ENCODE data around the gene GRM5.
A peak's percentile ranks its signal among the peaks of the same experiment; 100 is the strongest.

GRM5 gene

GRCh38 chr11:88810420-88811097, 255.2 kb downstream of the GRM5 start:
- H3K27me3 ChIP-seq (ENCODE audit: insufficient read depth, low read length), result no peaks in the 10 kb centered on the region

GRCh38 chr11:88809126-88809525, 256.7 kb downstream of the GRM5 start:
- Histone ChIP-seq H3K79me2 (ENCODE audit: control insufficient read depth, insufficient read depth, low read length, unreplicated experiment) (no peaks in the 10 kb centered on the region), H3K27me3 (ENCODE audit: insufficient read depth, low read length) (no peaks in the 10 kb centered on the region), H2AFZ (ENCODE audit: low read length, unreplicated experiment) (no peak overlapping the region), H3K4me1 (ENCODE audit: control insufficient read depth, insufficient read depth, low read length, unreplicated experiment) (no peaks in the 10 kb centered on the region), H3K36me3 (ENCODE audit: insufficient read depth, low read length) (no peaks in the 10 kb centered on the region), H3K27ac (ENCODE audit: low read depth, low read length) (no peak overlapping the region), H3K4me3 (ENCODE audit: low read depth, low read length) (no peak overlapping the region)

More at GRCh38 chr11:88810420-88811097, 255.2 kb downstream of the GRM5 start:
- H2AFZ ChIP-seq (ENCODE audit: low read length, unreplicated experiment), result no peak overlapping the region
- H3K4me3 ChIP-seq (ENCODE audit: low read depth, low read length), result no peak overlapping the region
- no peaks in the 10 kb centered on the region for H3K36me3 ChIP-seq (ENCODE audit: insufficient read depth, low read length)
- H3K79me2 ChIP-seq (ENCODE audit: control insufficient read depth, insufficient read depth, low read length, unreplicated experiment), result no peaks in the 10 kb centered on the region
- H3K4me1 ChIP-seq (ENCODE audit: control insufficient read depth, insufficient read depth, low read length, unreplicated experiment), result no peaks in the 10 kb centered on the region
- H3K27ac ChIP-seq (ENCODE audit: low read depth, low read length), result no peak overlapping the region

GRCh38 chr11:88807349-88807748, 258.4 kb downstream of the GRM5 start:
- Histone ChIP-seq H2AFZ (ENCODE audit: low read length, unreplicated experiment) (no peak overlapping the region), H3K27ac (ENCODE audit: low read depth, low read length) (no peak overlapping the region)

GRCh38 chr11:88806410-88806809, 259.4 kb downstream of the GRM5 start:
- Histone ChIP-seq H3K4me3 (ENCODE audit: low read depth, low read length) (no peak overlapping the region), H3K27me3 (ENCODE audit: insufficient read depth, low read length) (no peaks in the 10 kb centered on the region), H3K79me2 (ENCODE audit: control insufficient read depth, insufficient read depth, low read length, unreplicated experiment) (no peaks in the 10 kb centered on the region), H3K4me1 (ENCODE audit: control insufficient read depth, insufficient read depth, low read length, unreplicated experiment) (no peaks in the 10 kb centered on the region), H3K36me3 (ENCODE audit: insufficient read depth, low read length) (no peaks in the 10 kb centered on the region), H3K27ac (ENCODE audit: low read depth, low read length) (no peak overlapping the region), H2AFZ (ENCODE audit: low read length, unreplicated experiment) (no peak overlapping the region)

More at GRCh38 chr11:88807349-88807748, 258.4 kb downstream of the GRM5 start:
- Histone ChIP-seq H3K4me3 (ENCODE audit: low read depth, low read length) (no peak overlapping the region), H3K79me2 (ENCODE audit: control insufficient read depth, insufficient read depth, low read length, unreplicated experiment) (no peaks in the 10 kb centered on the region), H3K36me3 (ENCODE audit: insufficient read depth, low read length) (no peaks in the 10 kb centered on the region), H3K27me3 (ENCODE audit: insufficient read depth, low read length) (no peaks in the 10 kb centered on the region), H3K4me1 (ENCODE audit: control insufficient read depth, insufficient read depth, low read length, unreplicated experiment) (no peaks in the 10 kb centered on the region)

GRCh38 chr11:88801484-88802123, 264.2 kb downstream of the GRM5 start:
- Histone ChIP-seq H3K79me2 (ENCODE audit: control insufficient read depth, insufficient read depth, low read length, unreplicated experiment) (no peaks in the 10 kb centered on the region), H3K27ac (ENCODE audit: low read depth, low read length) (no peak overlapping the region), H2AFZ (ENCODE audit: low read length, unreplicated experiment) (no peak overlapping the region), H3K4me3 (ENCODE audit: low read depth, low read length) (no peak overlapping the region), H3K4me1 (ENCODE audit: control insufficient read depth, insufficient read depth, low read length, unreplicated experiment) (no peaks in the 10 kb centered on the region), H3K27me3 (ENCODE audit: insufficient read depth, low read length) (no peaks in the 10 kb centered on the region), H3K36me3 (ENCODE audit: insufficient read depth, low read length) (no peaks in the 10 kb centered on the region)

GRCh38 chr11:88799771-88800500, 265.8 kb downstream of the GRM5 start:
- no peaks in the 10 kb centered on the region for H3K27me3 ChIP-seq (ENCODE audit: insufficient read depth, low read length)
- no peak overlapping the region for H3K4me3 ChIP-seq (ENCODE audit: low read depth, low read length)
- no peak overlapping the region for H2AFZ ChIP-seq (ENCODE audit: low read length, unreplicated experiment)
- H3K4me1 ChIP-seq (ENCODE audit: control insufficient read depth, insufficient read depth, low read length, unreplicated experiment), result no peaks in the 10 kb centered on the region
- no peak overlapping the region for H3K27ac ChIP-seq (ENCODE audit: low read depth, low read length)
- H3K36me3 ChIP-seq (ENCODE audit: insufficient read depth, low read length), result no peaks in the 10 kb centered on the region
- no peaks in the 10 kb centered on the region for H3K79me2 ChIP-seq (ENCODE audit: control insufficient read depth, insufficient read depth, low read length, unreplicated experiment)

- no peak overlapping the region for H3K27ac ChIP-seq (ENCODE audit: low read depth, low read length)
- no peak overlapping the region for H2AFZ ChIP-seq (ENCODE audit: low read length, unreplicated experiment)
- no peaks in the 10 kb centered on the region for H3K27me3 ChIP-seq (ENCODE audit: insufficient read depth, low read length)
- H3K36me3 ChIP-seq (ENCODE audit: insufficient read depth, low read length), result no peaks in the 10 kb centered on the region
- H3K4me1 ChIP-seq (ENCODE audit: control insufficient read depth, insufficient read depth, low read length, unreplicated experiment), result no peaks in the 10 kb centered on the region
- no peak overlapping the region for H3K4me3 ChIP-seq (ENCODE audit: low read depth, low read length)
- no peaks in the 10 kb centered on the region for H3K79me2 ChIP-seq (ENCODE audit: control insufficient read depth, insufficient read depth, low read length, unreplicated experiment)
Measured at GRCh38 chr11:88790182-88790581, 275.6 kb downstream of the GRM5 start.

GRCh38 chr11:88779577-88779976, 286.2 kb downstream of the GRM5 start:
- no peak overlapping the region for H3K4me3 ChIP-seq (ENCODE audit: low read depth, low read length)
- H3K4me1 ChIP-seq (ENCODE audit: control insufficient read depth, insufficient read depth, low read length, unreplicated experiment), result peaks cover 6% of the 10 kb centered on the region
- H3K27me3 ChIP-seq (ENCODE audit: insufficient read depth, low read length), result 0 out of 2 replicates have a peak, but pooled peaks cover 3% of the 10 kb centered on the region
- no peaks in the 10 kb centered on the region for H3K79me2 ChIP-seq (ENCODE audit: control insufficient read depth, insufficient read depth, low read length, unreplicated experiment)
- peak overlapping the region; percentile 65 for H3K27ac ChIP-seq (ENCODE audit: low read depth, low read length)
- no peaks in the 10 kb centered on the region for H3K36me3 ChIP-seq (ENCODE audit: insufficient read depth, low read length)
- no peak overlapping the region for H2AFZ ChIP-seq (ENCODE audit: low read length, unreplicated experiment)

- H3K4me1 ChIP-seq (ENCODE audit: control insufficient read depth, insufficient read depth, low read length, unreplicated experiment), result no peaks in the 10 kb centered on the region
- no peaks in the 10 kb centered on the region for H3K27me3 ChIP-seq (ENCODE audit: insufficient read depth, low read length)
- H3K4me3 ChIP-seq (ENCODE audit: low read depth, low read length), result no peak overlapping the region
- H2AFZ ChIP-seq (ENCODE audit: low read length, unreplicated experiment), result no peak overlapping the region
- H3K79me2 ChIP-seq (ENCODE audit: control insufficient read depth, insufficient read depth, low read length, unreplicated experiment), result no peaks in the 10 kb centered on the region
- H3K36me3 ChIP-seq (ENCODE audit: insufficient read depth, low read length), result no peaks in the 10 kb centered on the region
- H3K27ac ChIP-seq (ENCODE audit: low read depth, low read length), result no peak overlapping the region
Measured at GRCh38 chr11:88770475-88771079, 295.2 kb downstream of the GRM5 start.

- no peak overlapping the region for H3K4me3 ChIP-seq (ENCODE audit: low read depth, low read length)
- 0 out of 2 replicates have a peak, but pooled peaks cover 2% of the 10 kb centered on the region for H3K27me3 ChIP-seq (ENCODE audit: insufficient read depth, low read length)
- no peaks in the 10 kb centered on the region for H3K79me2 ChIP-seq (ENCODE audit: control insufficient read depth, insufficient read depth, low read length, unreplicated experiment)
- no peak overlapping the region for H2AFZ ChIP-seq (ENCODE audit: low read length, unreplicated experiment)
- H3K4me1 ChIP-seq (ENCODE audit: control insufficient read depth, insufficient read depth, low read length, unreplicated experiment), result no peaks in the 10 kb centered on the region
- H3K27ac ChIP-seq (ENCODE audit: low read depth, low read length), result no peak overlapping the region
- no peaks in the 10 kb centered on the region for H3K36me3 ChIP-seq (ENCODE audit: insufficient read depth, low read length)
Measured at GRCh38 chr11:88744140-88744539, 321.6 kb downstream of the GRM5 start.
